Bronchial smooth muscle cell (primary cell): ENCODE measurements around the gene DHRS4. TPM values are rescaled to one million over a fixed set of nuclear protein-coding genes. Genes with fewer than 3 reads are reported as not detected.

Experiments
- total RNA-seq: library from RNA; depleted of rRNA; stranded (reverse); fragments of >200 nt; gene quantifications from 2 replicates; pipeline ENCODE4 v1.2.1, GENCODE V29; 2014

DHRS4 gene
- 61.6 and 72.0 TPM in 2 replicates for total RNA-seq

GRCh38 chr14:23953464-23954278 is at the start of gene DHRS4:
DHRS4 (plus strand) TSS chr14:23953770; CDS start chr14:23953789, 19 bp downstream.

GRCh38 chr14:23988607-23989363 is 35.2 kb downstream of the DHRS4 start, which contains the start of gene DHRS4L2:
DHRS4L2 (plus strand) TSS chr14:23988929; CDS start chr14:23988948, 19 bp downstream.

Other genes starting within 250 kb of the DHRS4 start
- gene DHRS4L2, start 35.2 kb downstream of the DHRS4 start, total RNA-seq, result 21.6 and 26.6 TPM in 2 replicates
- gene CARMIL3, start 98.2 kb downstream of the DHRS4 start, total RNA-seq, result under 0.01 and 0.17 TPM in 2 replicates
- gene CPNE6, start 117.8 kb downstream of the DHRS4 start, total RNA-seq, result not detected in 2 replicates
- 14.5 and 17.0 TPM in 2 replicates for gene PCK2, start 140.5 kb downstream of the DHRS4 start, total RNA-seq
- 58.0 and 74.9 TPM in 2 replicates for gene DCAF11, start 161.0 kb downstream of the DHRS4 start, total RNA-seq
- 0.95 and 1.0 TPM in 2 replicates for gene NRL, start 161.2 kb downstream of the DHRS4 start, total RNA-seq
- 0.16 TPM in 1 of 2 replicates, not detected in the other for gene FITM1, start 176.9 kb downstream of the DHRS4 start, total RNA-seq
- 93.1 and 102 TPM in 2 replicates for gene PSME1, start 182.4 kb downstream of the DHRS4 start, total RNA-seq
- gene EMC9, start 187.8 kb downstream of the DHRS4 start, total RNA-seq, result 11.9 and 13.9 TPM in 2 replicates
- 60.0 and 106 TPM in 2 replicates for gene PSME2, start 192.8 kb downstream of the DHRS4 start, total RNA-seq
- gene RNF31, start 193.7 kb downstream of the DHRS4 start, total RNA-seq, result 22.2 and 25.8 TPM in 2 replicates
- 101 and 116 TPM in 2 replicates for gene IRF9, start 207.5 kb downstream of the DHRS4 start, total RNA-seq
- 0.77 and 1.4 TPM in 2 replicates for gene REC8, start 218.3 kb downstream of the DHRS4 start, total RNA-seq
- 24.0 and 24.3 TPM in 2 replicates for gene IPO4, start 235.0 kb downstream of the DHRS4 start, total RNA-seq
- gene TM9SF1, start 241.7 kb downstream of the DHRS4 start, total RNA-seq, result 50.9 and 54.5 TPM in 2 replicates